22Rv1 (cell line): ENCODE data around the gene CPAMD8.
A peak's percentile ranks its signal among the peaks of the same experiment; 100 is the strongest.

Experiments used
- H3K27ac ChIP-seq: fragments of 450-650 bp; 2 replicates; pipeline ENCODE4 v1.5.1; 2017
- ZFX ChIP-seq: fragments of 450-650 bp; IDR thresholded peaks from 2 replicates; pipeline ENCODE4 v1.6.1; 2017; ENCODE audit warnings: antibody characterized with exemption, borderline replicate concordance
- TF ChIP-seq, protein P1 (sequence below): fragments of 450-650 bp; IDR thresholded peaks from 2 replicates; pipeline ENCODE4 v1.5.1; 2017; ENCODE audit warnings: mild to moderate bottlenecking

CPAMD8 gene

DNA sequence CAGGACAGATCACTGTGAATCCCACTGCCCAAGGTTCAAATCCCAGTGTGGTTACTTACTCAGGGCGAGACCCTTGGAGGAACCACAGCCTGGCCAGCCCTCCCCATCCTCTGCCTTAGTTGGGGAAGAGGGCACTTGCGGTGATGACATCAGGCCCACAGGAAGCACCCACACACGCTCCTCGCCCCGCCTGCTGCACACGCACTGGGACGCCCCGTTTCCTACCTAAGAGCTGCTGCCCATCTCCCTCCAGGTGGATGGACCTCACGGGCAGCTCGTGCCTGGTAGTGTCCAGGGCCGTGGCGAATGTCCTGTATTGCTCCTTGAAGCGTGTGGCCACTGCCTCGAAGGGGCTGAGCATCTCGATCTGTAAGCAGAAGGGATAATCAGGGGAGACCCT is 29.0 kb upstream of the CPAMD8 start:
- TF ChIP-seq, protein P1, sequence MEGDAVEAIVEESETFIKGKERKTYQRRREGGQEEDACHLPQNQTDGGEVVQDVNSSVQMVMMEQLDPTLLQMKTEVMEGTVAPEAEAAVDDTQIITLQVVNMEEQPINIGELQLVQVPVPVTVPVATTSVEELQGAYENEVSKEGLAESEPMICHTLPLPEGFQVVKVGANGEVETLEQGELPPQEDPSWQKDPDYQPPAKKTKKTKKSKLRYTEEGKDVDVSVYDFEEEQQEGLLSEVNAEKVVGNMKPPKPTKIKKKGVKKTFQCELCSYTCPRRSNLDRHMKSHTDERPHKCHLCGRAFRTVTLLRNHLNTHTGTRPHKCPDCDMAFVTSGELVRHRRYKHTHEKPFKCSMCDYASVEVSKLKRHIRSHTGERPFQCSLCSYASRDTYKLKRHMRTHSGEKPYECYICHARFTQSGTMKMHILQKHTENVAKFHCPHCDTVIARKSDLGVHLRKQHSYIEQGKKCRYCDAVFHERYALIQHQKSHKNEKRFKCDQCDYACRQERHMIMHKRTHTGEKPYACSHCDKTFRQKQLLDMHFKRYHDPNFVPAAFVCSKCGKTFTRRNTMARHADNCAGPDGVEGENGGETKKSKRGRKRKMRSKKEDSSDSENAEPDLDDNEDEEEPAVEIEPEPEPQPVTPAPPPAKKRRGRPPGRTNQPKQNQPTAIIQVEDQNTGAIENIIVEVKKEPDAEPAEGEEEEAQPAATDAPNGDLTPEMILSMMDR: no peak
- no peak for TF ChIP-seq ZFX

DNA sequence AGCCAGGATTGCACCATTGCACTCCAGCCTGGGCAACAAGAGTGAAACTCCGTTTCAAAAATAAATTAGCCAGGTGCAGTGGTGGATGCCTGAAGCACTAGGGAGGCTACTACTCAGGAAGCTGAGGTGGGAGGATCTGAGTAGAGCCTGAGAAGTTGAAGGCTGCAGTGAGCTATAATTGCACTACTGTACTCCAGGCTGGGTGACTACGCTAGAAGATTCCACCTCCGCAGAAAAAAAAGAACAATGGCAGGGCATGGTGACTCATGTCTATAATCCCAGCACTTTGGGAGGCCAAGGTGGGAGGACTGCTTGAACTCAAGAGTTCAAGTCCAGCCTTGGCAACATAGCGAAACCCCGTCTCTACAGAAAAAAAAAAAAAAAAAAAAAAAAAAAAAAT is 28.1 kb upstream of the CPAMD8 start:
- H3K27ac ChIP-seq: no peak overlapping the region
- no peak for TF ChIP-seq ZFX
- TF ChIP-seq, protein P1: no peak

More for the DNA sequence above, 29.0 kb upstream of the CPAMD8 start:
- H3K27ac ChIP-seq: no peak overlapping the region

DNA sequence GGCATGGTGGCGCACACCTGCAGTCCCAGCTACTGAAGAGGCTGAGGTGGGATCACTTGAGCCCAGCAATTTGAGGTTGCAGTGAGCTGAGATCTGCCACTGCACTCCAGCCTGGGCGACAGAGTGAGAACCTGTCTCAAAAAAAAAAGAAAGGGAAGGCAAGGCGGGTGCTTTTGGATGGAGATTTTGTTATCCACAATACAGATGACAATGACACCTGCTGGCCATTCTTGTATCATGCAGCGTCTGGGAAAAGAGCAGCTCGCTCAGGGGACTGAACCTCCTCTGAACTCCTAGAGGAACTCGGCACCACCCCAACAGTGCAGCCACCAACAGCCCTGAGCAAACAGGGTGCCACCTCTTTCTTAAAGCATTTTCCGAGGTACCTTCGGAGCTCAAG is 25.8 kb upstream of the CPAMD8 start:
- TF ChIP-seq, protein P1: peak; percentile 56
- TF ChIP-seq ZFX: no peak
- H3K27ac ChIP-seq: no peak overlapping the region

DNA sequence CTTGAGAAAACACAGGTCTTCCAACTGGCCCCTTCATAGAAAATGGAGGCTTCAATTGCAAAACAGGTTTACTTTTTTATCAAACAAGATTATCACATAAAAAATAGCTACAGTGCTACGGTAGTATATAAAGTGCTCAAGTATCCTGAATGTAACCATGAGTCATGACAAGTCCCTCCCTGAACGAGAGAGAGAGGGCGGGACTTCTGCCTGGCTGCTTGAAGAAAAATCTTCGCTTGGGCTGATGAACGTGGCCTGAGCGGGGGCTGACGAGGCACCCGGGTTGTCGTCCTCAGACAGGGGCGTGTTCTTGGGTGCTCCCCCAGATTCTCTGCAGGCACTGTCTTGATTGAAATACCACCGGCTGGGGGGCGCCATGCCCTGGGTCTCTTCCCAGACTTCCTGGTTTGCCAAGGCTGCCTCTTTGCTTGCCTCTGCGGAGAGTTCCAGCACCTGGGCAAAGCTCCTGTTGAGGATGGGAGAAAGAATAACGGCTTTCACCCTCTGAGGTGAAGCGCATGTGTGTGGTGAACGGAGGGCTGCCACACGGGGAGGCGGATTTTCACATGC is 23.2 kb upstream of the CPAMD8 start:
- TF ChIP-seq, protein P1: no peak
- no peak for TF ChIP-seq ZFX
- no peak overlapping the region for H3K27ac ChIP-seq

DNA sequence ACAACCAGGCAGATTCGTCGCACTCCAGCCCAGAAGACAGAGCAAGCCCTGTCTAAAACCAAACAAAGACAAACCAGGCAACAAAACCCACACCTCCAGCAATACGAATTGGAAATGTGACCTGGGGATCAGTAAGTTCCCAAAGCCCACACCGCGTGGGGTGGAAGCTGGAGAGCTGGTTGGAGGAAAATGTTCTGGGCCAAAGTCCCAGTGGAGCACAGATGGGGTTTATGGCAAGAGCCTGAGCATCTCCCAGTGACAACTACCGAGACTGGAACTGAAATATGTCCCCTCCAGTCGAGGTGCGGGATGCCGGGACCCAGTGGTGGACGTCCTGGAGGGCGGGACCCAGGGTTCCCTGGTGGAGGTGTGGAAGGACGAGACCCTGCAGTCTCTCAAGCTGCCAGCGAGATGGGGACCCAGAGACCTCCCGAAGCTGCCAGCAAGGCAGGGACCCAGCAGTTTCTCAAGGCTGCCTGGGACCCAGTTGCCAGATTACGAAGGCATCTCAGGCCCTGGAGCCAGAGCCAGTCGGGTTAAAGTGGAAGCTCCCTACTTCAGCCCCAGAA is 22.4 kb upstream of the CPAMD8 start:
- no peak overlapping the region for H3K27ac ChIP-seq
- TF ChIP-seq, protein P1: no peak
- TF ChIP-seq ZFX: no peak

DNA sequence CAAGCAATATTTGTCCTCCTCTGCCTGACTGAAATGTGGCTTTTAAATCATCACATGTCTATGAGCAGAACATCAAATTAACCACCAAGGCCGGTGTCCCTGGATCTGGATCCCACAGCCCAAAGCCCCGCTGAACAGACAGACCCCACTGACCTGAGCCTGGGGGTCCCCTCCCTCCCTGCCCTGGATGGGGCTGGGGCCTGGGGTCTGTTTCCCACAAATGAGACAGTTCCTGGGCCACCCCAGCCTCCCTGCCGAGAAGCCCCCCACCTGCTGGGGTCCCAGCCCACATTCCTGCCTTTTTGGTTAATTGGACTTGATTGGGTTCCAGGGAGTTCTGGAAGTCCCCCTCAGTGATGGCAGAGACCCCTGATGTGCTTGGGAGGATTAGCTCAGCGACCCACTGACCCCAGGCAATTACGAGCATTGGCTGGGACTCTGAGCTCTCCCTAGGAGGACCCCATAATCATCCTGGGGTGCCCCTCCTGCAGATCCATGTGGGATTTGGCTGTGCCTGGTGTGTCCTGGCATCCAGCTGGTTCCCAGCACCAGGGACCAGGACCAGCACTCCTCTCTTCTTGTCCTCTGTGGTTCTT is 19.4 kb upstream of the CPAMD8 start:
- no peak overlapping the region for H3K27ac ChIP-seq
- TF ChIP-seq ZFX: no peak
- TF ChIP-seq, protein P1: no peak

DNA sequence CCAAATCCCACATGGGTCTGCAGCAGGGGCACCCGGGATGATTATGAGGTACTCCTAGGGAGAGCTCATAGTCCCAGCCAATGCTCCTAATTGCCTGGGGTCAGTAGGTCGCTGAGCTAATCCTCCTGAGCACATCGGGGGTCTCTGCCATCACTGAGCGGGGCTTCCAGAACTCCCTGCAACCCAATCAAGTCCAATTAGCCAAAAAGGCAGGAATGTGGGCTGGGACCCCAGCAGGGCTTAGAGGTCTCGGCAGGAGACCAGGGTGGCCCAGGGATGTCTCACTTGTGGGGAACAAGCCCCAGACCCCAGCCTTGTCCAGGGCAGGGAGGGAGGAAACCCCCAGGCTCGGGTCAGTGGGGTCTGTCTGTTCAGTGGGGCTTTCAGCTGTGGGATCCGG is 17.1 kb upstream of the CPAMD8 start:
- TF ChIP-seq, protein P1: no peak
- TF ChIP-seq ZFX: no peak

More for the DNA sequence above, 17.1 kb upstream of the CPAMD8 start:
- no peak overlapping the region for H3K27ac ChIP-seq
